H1 (cell line): ENCODE data around the gene CFAP74. TPM values are rescaled to one million over a fixed set of nuclear protein-coding genes. Genes with fewer than 3 reads are reported as not detected.

Source experiments
- CTCF ChIA-PET: fragments of 300-600 bp; sonication (Branson Sonifier 250); formaldehyde crosslinking; loops from one replicate; lab custom pipeline; 2021; ENCODE audit not compliant: partially characterized antibody; lab: Charles Lee
- POLR2A ChIA-PET: fragments of 300-600 bp; sonication (Branson Sonifier 250); formaldehyde crosslinking; loops from one replicate; lab custom pipeline; 2021; ENCODE audit warnings: inconsistent platforms; ENCODE audit not compliant: partially characterized antibody; lab: Charles Lee
- DNase-seq, 2 experiments: peaks; one replicate each; pipeline versions ENCODE4 v3.0.0 to v3.0.0-alpha.2; 2010 to 2022; ENCODE audit warnings: low spot score in 2 of 2, low read depth in 1 of 2, mixed read lengths in 1 of 2
- FAIRE-seq: peaks from 2 replicates; lab custom pipeline; 2011; peaks lifted over from hg19 to GRCh38; lab: Jason Lieb, UNC
- H2AFZ ChIP-seq: 2 replicates; pipeline ENCODE4 v1.8.1; 2012; ENCODE audit warnings: low read length, inconsistent platforms
- H2AK5ac ChIP-seq: 2 replicates; pipeline ENCODE4 v1.6.1; 2013; ENCODE audit warnings: low read depth, low read length
- H2BK120ac ChIP-seq: replicated peaks from 2 replicates; pipeline ENCODE3; 2013; ENCODE audit warnings: low read depth, low read length, inconsistent platforms
- H2BK12ac ChIP-seq: 2 replicates; pipeline ENCODE4 v1.6.1; 2013; ENCODE audit warnings: low read depth, low read length
- H2BK15ac ChIP-seq: 2 replicates; pipeline ENCODE4 v1.6.1; 2013; ENCODE audit warnings: low read length
- H2BK20ac ChIP-seq: 2 replicates; pipeline ENCODE4 v1.6.1; 2013; ENCODE audit warnings: low read length
- H2BK5ac ChIP-seq: 2 replicates; pipeline ENCODE4 v1.6.1; 2013; ENCODE audit warnings: low read depth, low read length
- H3K14ac ChIP-seq: 2 replicates; pipeline ENCODE4 v1.6.1; 2013; ENCODE audit warnings: inconsistent platforms; ENCODE audit not compliant: insufficient read length
- H3K18ac ChIP-seq: 2 replicates; pipeline ENCODE4 v1.6.1; 2013; ENCODE audit warnings: low read length; ENCODE audit errors: extremely low read depth
- H3K23ac ChIP-seq: 2 replicates; pipeline ENCODE4 v1.6.1; 2013; ENCODE audit warnings: inconsistent platforms; ENCODE audit not compliant: insufficient read length
- H3K23me2 ChIP-seq: 2 replicates; pipeline ENCODE4 v1.6.1; 2013; ENCODE audit warnings: low read depth, low read length
- H3K27ac ChIP-seq: 2 replicates; pipeline ENCODE4 v1.6.1; 2011; ENCODE audit warnings: low read depth, low read length, inconsistent platforms
- H3K27me3 ChIP-seq, 4 experiments: replicated peaks in 1 of 4; 1 replicate in 1 of 4; 2 replicates in 3 of 4; pipeline versions ENCODE4 v1.6.1 to v1.8.1; 2011 to 2013; ENCODE audit warnings: low read length in 3 of 4, mild to moderate bottlenecking in 3 of 4, inconsistent platforms in 2 of 4, mixed read lengths in 2 of 4, moderate library complexity in 1 of 4; ENCODE audit not compliant: control insufficient read depth in 3 of 4, insufficient read depth in 3 of 4; ENCODE audit errors: extremely low read depth in 1 of 4
- H3K36me3 ChIP-seq, 4 experiments: 2 replicates each; pipeline versions ENCODE4 v1.6.1 to v1.8.1; 2011 to 2013; ENCODE audit warnings: mild to moderate bottlenecking in 4 of 4, low read length in 3 of 4, moderate library complexity in 2 of 4, control low read depth in 1 of 4, inconsistent platforms in 1 of 4; ENCODE audit not compliant: insufficient read depth in 4 of 4, control insufficient read depth in 2 of 4
- H3K4ac ChIP-seq: replicated peaks from 2 replicates; pipeline ENCODE3; 2013; ENCODE audit warnings: low read length, low read depth, mixed read lengths, inconsistent platforms; ENCODE audit not compliant: insufficient read length
- H3K4me1 ChIP-seq, 4 experiments: replicated peaks in 1 of 4; 1 replicate in 1 of 4; 2 replicates in 3 of 4; pipeline versions ENCODE4 v1.6.1 to v1.8.1; 2011 to 2013; ENCODE audit warnings: low read length in 3 of 4, inconsistent platforms in 2 of 4, mixed read lengths in 1 of 4; ENCODE audit not compliant: insufficient read depth in 4 of 4, control insufficient read depth in 3 of 4
- H3K4me2 ChIP-seq, 2 experiments: 2 replicates each; pipeline versions ENCODE4 v1.6.1 to v1.8.1; 2011 to 2013; ENCODE audit warnings: low read depth in 2 of 2, low read length in 2 of 2, control low read depth in 1 of 2, inconsistent platforms in 1 of 2, mild to moderate bottlenecking in 1 of 2; ENCODE audit not compliant: insufficient read depth in 1 of 2
- H3K4me3 ChIP-seq, 4 experiments: fragments of 200-600, 300-600 bp in 1 of 4; sonication (generic), shearing (Covaris generic), sonication (Bioruptor Twin) in 1 of 4; 2 replicates each; pipeline versions ENCODE4 v1.5.1 to v1.8.1; 2011 to 2016; ENCODE audit warnings: low read length in 4 of 4, low read depth in 3 of 4, control low read depth in 2 of 4, inconsistent platforms in 2 of 4, mild to moderate bottlenecking in 2 of 4, mixed read lengths in 1 of 4, moderate library complexity in 1 of 4; ENCODE audit not compliant: insufficient read depth in 2 of 4; ENCODE audit errors: extremely low read depth in 1 of 4
- H3K56ac ChIP-seq: replicated peaks from 2 replicates; pipeline ENCODE3; 2013; ENCODE audit warnings: low read depth, mild to moderate bottlenecking, mixed read lengths, low read length, inconsistent platforms; ENCODE audit not compliant: insufficient read length
- H3K79me1 ChIP-seq: 2 replicates; pipeline ENCODE4 v1.6.1; 2013; ENCODE audit warnings: low read depth, low read length, control low read depth
- H3K79me2 ChIP-seq, 2 experiments: 2 replicates each; pipeline versions ENCODE4 v1.6.1 to v1.8.1; 2012 to 2013; ENCODE audit warnings: low read length in 2 of 2, mild to moderate bottlenecking in 2 of 2, inconsistent platforms in 1 of 2; ENCODE audit not compliant: insufficient read depth in 2 of 2, control insufficient read depth in 1 of 2
- H3K9ac ChIP-seq, 4 experiments: replicated peaks in 1 of 4; 1 replicate in 1 of 4; 2 replicates in 3 of 4; pipeline versions ENCODE4 v1.6.1 to v1.8.1; 2011 to 2013; ENCODE audit warnings: low read depth in 3 of 4, low read length in 3 of 4, control low read depth in 2 of 4, mild to moderate bottlenecking in 2 of 4, moderate library complexity in 2 of 4, inconsistent platforms in 1 of 4; ENCODE audit errors: extremely low read depth in 1 of 4
- H3K9me3 ChIP-seq, 2 experiments: 2 replicates each; pipeline versions ENCODE4 v1.6.1 to v1.8.1; 2012 to 2013; ENCODE audit warnings: mild to moderate bottlenecking in 2 of 2, moderate library complexity in 2 of 2, control low read depth in 1 of 2, inconsistent platforms in 1 of 2, low read depth in 1 of 2, low read length in 1 of 2, mixed read lengths in 1 of 2; ENCODE audit not compliant: insufficient read depth in 2 of 2
- H4K20me1 ChIP-seq, 2 experiments: replicated peaks in 1 of 2; 2 replicates each; pipeline versions ENCODE3 to v1.8.1; 2011 to 2013; ENCODE audit warnings: inconsistent platforms in 2 of 2, low read length in 2 of 2, mild to moderate bottlenecking in 1 of 2; ENCODE audit not compliant: insufficient read depth in 2 of 2, control insufficient read depth in 1 of 2
- H4K5ac ChIP-seq: 2 replicates; pipeline ENCODE4 v1.6.1; 2013; ENCODE audit warnings: low read length, low read depth, mixed read lengths, inconsistent platforms; ENCODE audit not compliant: insufficient read length
- H4K8ac ChIP-seq: 2 replicates; pipeline ENCODE4 v1.8.0; 2013; ENCODE audit warnings: mild to moderate bottlenecking, moderate library complexity, low read length, inconsistent platforms; ENCODE audit not compliant: insufficient read depth; ENCODE audit errors: extremely low read depth
- H4K91ac ChIP-seq: replicated peaks from 2 replicates; pipeline ENCODE3; 2013; ENCODE audit warnings: low read length, mixed read lengths, inconsistent platforms; ENCODE audit not compliant: insufficient read length
- CTBP2 ChIP-seq: IDR thresholded peaks from 2 replicates; pipeline ENCODE4 v1.7.0; 2011; ENCODE audit warnings: borderline replicate concordance, mild to moderate bottlenecking, moderate library complexity, mixed read lengths, low read length; ENCODE audit not compliant: insufficient read depth, insufficient read length
- KDM1A ChIP-seq: fragments of 200-600, 300-600 bp; sonication (generic); IDR thresholded peaks from 2 replicates; pipeline ENCODE4 v1.7.1; 2016; ENCODE audit warnings: mild to moderate bottlenecking, low read length, borderline replicate concordance
- KDM5A ChIP-seq: fragments of 200-600 bp; IDR thresholded peaks from 2 replicates; pipeline ENCODE4 v1.7.1; 2012; ENCODE audit warnings: mild to moderate bottlenecking, low read length, inconsistent platforms, mixed read lengths
- RAD21 ChIP-seq, 2 experiments: IDR thresholded peaks in 1 of 2; conservative IDR thresholded peaks in 1 of 2; 2 replicates each; pipeline ENCODE4 v1.6.1; 2011; ENCODE audit warnings: low read depth in 2 of 2, low read length in 2 of 2, improper control_type of control experiment in 1 of 2, inconsistent platforms in 1 of 2, mild to moderate bottlenecking in 1 of 2, moderate library complexity in 1 of 2
- RBBP5 ChIP-seq: IDR thresholded peaks from 2 replicates; pipeline ENCODE4 v1.7.1; 2012; ENCODE audit warnings: low read depth, mild to moderate bottlenecking, inconsistent platforms, low read length, moderate library complexity, borderline replicate concordance
- SIN3A ChIP-seq, 2 experiments: IDR thresholded peaks in 1 of 2; conservative IDR thresholded peaks in 1 of 2; 2 replicates each; pipeline ENCODE4 v1.6.1; 2011 to 2012; ENCODE audit warnings: low read length in 2 of 2, improper control_type of control experiment in 1 of 2, low read depth in 1 of 2, mild to moderate bottlenecking in 1 of 2
- TAF1 ChIP-seq: IDR thresholded peaks from 2 replicates; pipeline ENCODE4 v1.6.1; 2011; ENCODE audit warnings: mild to moderate bottlenecking, low read depth, low read length
- TBP ChIP-seq: IDR thresholded peaks from 2 replicates; pipeline ENCODE4 v1.6.1; 2011; ENCODE audit warnings: low read depth, low read length, improper control_type of control experiment
- WGBS, 2 experiments: shearing (Covaris generic) in 1 of 2; methylation state at CpG; one replicate each; pipeline versions ENCODE4 v1.1.6 to v1.1.7; 2013 to 2015; ENCODE audit warnings: low lambda C conversion rate in 2 of 2, mixed read lengths in 2 of 2, inconsistent platforms in 1 of 2, low coverage in 1 of 2, missing lambda C conversion rate in 1 of 2; ENCODE audit not compliant: insufficient replicate concordance in 2 of 2, insufficient coverage in 1 of 2, insufficient read length in 1 of 2; ENCODE audit errors: extremely low coverage in 1 of 2, missing lambda C conversion rate in 1 of 2; 5-methylcytosine and 5-hydroxymethylcytosine counted together
- polyA plus RNA-seq, 7 experiments: library from polyadenylated mRNA; depleted of rRNA in 3 of 7; stranded (reverse) in 5 of 7; unstranded in 2 of 7; fragments of >200 nt in 5 of 7; fragments of 200-250 nt in 2 of 7; gene quantifications; 1 replicate in 5 of 7; 2 replicates in 1 of 7; 4 replicates in 1 of 7; pipeline versions ENCODE4 v1.2.1 to v1.2.3, GENCODE V29; 2011 to 2013; ENCODE audit warnings: missing spikeins in 2 of 7, mixed read lengths in 2 of 7
- total RNA-seq: library from RNA; stranded (reverse); fragmentation: NEBNext Ultra II Directional; extraction: Animal tissue kit (Norgen Biotek cat#: 25700); gene quantifications from 2 replicates; pipeline ENCODE4 v1.2.1, GENCODE V29; 2021
- TF ChIP-seq, protein P1 (sequence below): IDR thresholded peaks from 2 replicates; pipeline ENCODE4 v1.6.1; 2012; ENCODE audit warnings: low read length, inconsistent platforms

CFAP74 gene
- total and polyA plus RNA-seq, 2 of the 8 experiments (the other 6 are each of a cell fraction or from before 2014, with no cell fraction given) = 0.09 to 0.20 TPM

DNA sequence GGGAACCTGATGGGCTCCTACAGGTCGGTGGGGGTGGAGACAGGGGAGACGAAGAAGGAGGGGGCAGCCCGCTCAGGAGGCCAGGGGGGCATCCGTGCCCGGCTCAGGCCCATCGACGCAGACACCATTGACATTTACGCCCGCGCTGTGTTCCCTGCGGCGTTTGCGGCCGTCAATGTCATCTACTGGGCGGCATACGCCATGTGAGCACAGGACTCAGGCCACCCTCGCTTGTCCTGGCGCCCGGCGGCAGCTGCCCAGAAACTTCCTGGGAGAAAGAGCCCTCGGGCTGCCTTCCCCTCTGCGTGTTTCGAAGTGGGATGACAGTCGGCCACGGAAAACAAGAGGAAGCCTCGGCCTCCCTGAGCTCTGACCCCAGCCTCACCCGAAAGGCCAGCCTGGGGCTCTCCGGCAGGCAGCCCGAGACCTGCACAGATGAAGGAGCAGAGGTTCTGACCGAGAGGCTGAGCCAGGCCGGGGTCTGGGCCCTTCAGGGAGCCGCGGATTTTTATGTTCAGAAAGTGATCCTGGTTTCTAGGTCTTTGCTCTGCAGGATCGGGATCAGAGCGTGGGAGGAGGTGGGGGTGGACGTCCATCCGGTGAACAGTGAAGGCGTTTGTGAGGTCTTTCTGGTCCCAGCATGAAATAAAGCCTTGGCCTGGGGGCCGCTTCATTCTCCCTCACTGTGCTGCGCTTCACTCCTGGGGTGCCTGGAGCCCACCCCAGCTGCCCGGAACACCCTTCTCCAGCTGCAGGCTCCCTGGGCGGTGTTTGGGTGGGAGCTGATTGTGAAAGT lies 26.7 kb upstream of the CFAP74 start:
- ChIA-PET CTCF (interaction anchor here (0.6 to 8.8 kb wide), 9 partner anchors 11 to 1593 kb away, joined by 3 to 92 read pairs (median 4); no protein-coding TSS in a partner anchor), POLR2A (interaction anchor here (1.2 to 3.1 kb wide), 3 partner anchors 11 to 815 kb away, joined by 3 to 11 read pairs (median 6); partner anchors contain the start of gene GABRD)
- 90% methylated on average over 37 of the region's 42 CpGs; no CpG with 5 or more reads in 1 of the 2 experiments for WGBS, 2 experiments
- peaks cover 0 to 10% (median 4%) of the 10 kb centered on the region in 4 experiments; a peak in 3 of 7 replicates for H3K4me1 ChIP-seq
- H3K4me2 ChIP-seq = no peak overlapping the region
- H2BK5ac ChIP-seq = no peak overlapping the region
- FAIRE-seq (no peak), DNase-seq (no peak)
- H2BK15ac ChIP-seq = no peak overlapping the region
- no peaks in the 10 kb centered on the region for H4K20me1 ChIP-seq
- no peak overlapping the region for H3K4ac ChIP-seq
- no peaks in the 10 kb centered on the region for H3K79me1 ChIP-seq
- no peak overlapping the region for H3K14ac ChIP-seq
- no peak overlapping the region for H3K4me3 ChIP-seq
- no peak overlapping the region for H2BK12ac ChIP-seq
- no peaks in the 10 kb centered on the region for H3K27me3 ChIP-seq
- H3K9me3 ChIP-seq = no peaks in the 10 kb centered on the region
- no peaks in the 10 kb centered on the region for H3K79me2 ChIP-seq
- no peak overlapping the region for H3K9ac ChIP-seq
- H3K23ac ChIP-seq = no peak overlapping the region
- no peak overlapping the region for H4K91ac ChIP-seq
- H4K5ac ChIP-seq = no peak overlapping the region
- H3K27ac ChIP-seq = no peak overlapping the region
- H3K36me3 ChIP-seq = no peaks in the 10 kb centered on the region
- no peak overlapping the region for H2AFZ ChIP-seq
- H2BK20ac ChIP-seq = no peak overlapping the region
- no peaks in the 10 kb centered on the region for H3K23me2 ChIP-seq
- no peak overlapping the region for H2AK5ac ChIP-seq
- no peak overlapping the region for H2BK120ac ChIP-seq
- H4K8ac ChIP-seq = no peak overlapping the region
- no peak overlapping the region for H3K56ac ChIP-seq
- no peak overlapping the region for H3K18ac ChIP-seq
- no peak for TF ChIP-seq TBP
- TF ChIP-seq, protein P1, sequence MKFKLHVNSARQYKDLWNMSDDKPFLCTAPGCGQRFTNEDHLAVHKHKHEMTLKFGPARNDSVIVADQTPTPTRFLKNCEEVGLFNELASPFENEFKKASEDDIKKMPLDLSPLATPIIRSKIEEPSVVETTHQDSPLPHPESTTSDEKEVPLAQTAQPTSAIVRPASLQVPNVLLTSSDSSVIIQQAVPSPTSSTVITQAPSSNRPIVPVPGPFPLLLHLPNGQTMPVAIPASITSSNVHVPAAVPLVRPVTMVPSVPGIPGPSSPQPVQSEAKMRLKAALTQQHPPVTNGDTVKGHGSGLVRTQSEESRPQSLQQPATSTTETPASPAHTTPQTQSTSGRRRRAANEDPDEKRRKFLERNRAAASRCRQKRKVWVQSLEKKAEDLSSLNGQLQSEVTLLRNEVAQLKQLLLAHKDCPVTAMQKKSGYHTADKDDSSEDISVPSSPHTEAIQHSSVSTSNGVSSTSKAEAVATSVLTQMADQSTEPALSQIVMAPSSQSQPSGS = no peak
- no peak for TF ChIP-seq CTBP2
- TF ChIP-seq SIN3A (conservative IDR thresholded peaks at IDR 0.05 in 1 of 2, IDR thresholded peaks at IDR 0.05 in 1 of 2; ENCODE audit: low read depth in 1 of 2, low read length in 2 of 2) = no peak
- no peak for TF ChIP-seq RBBP5
- TF ChIP-seq TAF1 = no peak
- TF ChIP-seq RAD21 (IDR thresholded peaks at IDR 0.05 in 1 of 2, conservative IDR thresholded peaks at IDR 0.05 in 1 of 2; ENCODE audit: low read depth in 2 of 2, low read length in 2 of 2) = no peak
- TF ChIP-seq KDM5A = no peak
- TF ChIP-seq KDM1A = no peak
